CD14-positive monocyte (primary cell): ENCODE results near the gene CDKL2. TPM values are rescaled to one million over a fixed set of nuclear protein-coding genes. Genes with fewer than 3 reads are reported as not detected.

Experiments
- DNase-seq, 3 donors: peaks; one replicate each; pipeline ENCODE4 v3.0.0-alpha.2; 2011 to 2022
- H2AFZ ChIP-seq: 2 replicates; pipeline ENCODE4 v1.6.0; 2012; ENCODE audit warnings: mild to moderate bottlenecking, low read depth, low read length, inconsistent platforms; ENCODE audit not compliant: insufficient read depth, poor library complexity, severe bottlenecking
- H3K27ac ChIP-seq, 2 donors: 1 replicate in 1 of 2; 2 replicates in 1 of 2; pipeline ENCODE4 v1.5.1; 2012 to 2013; ENCODE audit warnings: low read length in 2 of 2, control low read depth in 1 of 2, inconsistent platforms in 1 of 2, low read depth in 1 of 2, mild to moderate bottlenecking in 1 of 2
- H3K27me3 ChIP-seq, 2 donors: one replicate each; pipeline versions ENCODE4 v1.6.0 to v1.6.1; 2011 to 2013; ENCODE audit warnings: low read length in 2 of 2; ENCODE audit not compliant: control insufficient read depth in 2 of 2, insufficient read depth in 2 of 2
- H3K36me3 ChIP-seq, 2 donors: replicated peaks in 1 of 2; 1 replicate in 1 of 2; 2 replicates in 1 of 2; pipeline versions ENCODE4 v1.5.1 to v1.6.1; 2012 to 2013; ENCODE audit warnings: low read length in 2 of 2, control low read depth in 1 of 2, inconsistent platforms in 1 of 2, mild to moderate bottlenecking in 1 of 2; ENCODE audit not compliant: insufficient read depth in 2 of 2, control insufficient read depth in 1 of 2
- H3K4me1 ChIP-seq, 2 donors: 1 replicate in 1 of 2; 2 replicates in 1 of 2; pipeline versions ENCODE4 v1.5.1 to v1.6.1; 2012 to 2013; ENCODE audit warnings: low read length in 2 of 2, control low read depth in 1 of 2, inconsistent platforms in 1 of 2, mild to moderate bottlenecking in 1 of 2, moderate library complexity in 1 of 2; ENCODE audit not compliant: insufficient read depth in 2 of 2, control insufficient read depth in 1 of 2
- H3K4me2 ChIP-seq: replicated peaks from 2 replicates; pipeline ENCODE3; 2012; ENCODE audit warnings: low read length, moderate library complexity, mild to moderate bottlenecking; ENCODE audit not compliant: poor library complexity, severe bottlenecking; ENCODE audit errors: extremely low read depth
- H3K4me3 ChIP-seq, 3 experiments: fragments of 200-600 bp in 1 of 3; sonication (generic) in 1 of 3; replicated peaks in 1 of 3; 1 replicate in 2 of 3; 2 replicates in 1 of 3; pipeline ENCODE4 v1.5.1; 2011 to 2013; ENCODE audit warnings: low read length in 3 of 3, mild to moderate bottlenecking in 3 of 3, control low read depth in 2 of 3, low read depth in 2 of 3, inconsistent platforms in 1 of 3, moderate library complexity in 1 of 3
- H3K79me2 ChIP-seq: 2 replicates; pipeline ENCODE4 v1.6.0; 2012; ENCODE audit warnings: mild to moderate bottlenecking, control low read depth, inconsistent platforms, low read length, moderate library complexity; ENCODE audit not compliant: insufficient read depth
- H3K9ac ChIP-seq: 2 replicates; pipeline ENCODE4 v1.6.0; 2017; ENCODE audit warnings: low read length, mild to moderate bottlenecking; ENCODE audit not compliant: insufficient read depth, poor library complexity, severe bottlenecking
- H3K9me3 ChIP-seq, 2 donors: replicated peaks in 1 of 2; 1 replicate in 1 of 2; 2 replicates in 1 of 2; pipeline versions ENCODE4 v1.5.1 to v1.6.1; 2012 to 2013; ENCODE audit warnings: low read length in 2 of 2, control low read depth in 1 of 2; ENCODE audit not compliant: control insufficient read depth in 1 of 2, insufficient read depth in 1 of 2
- H4K20me1 ChIP-seq: 2 replicates; pipeline ENCODE4 v1.6.0; 2012; ENCODE audit warnings: mild to moderate bottlenecking, low read length, control low read depth, moderate library complexity; ENCODE audit not compliant: insufficient read depth
- H3K27ac Mint-ChIP-seq, 7 donors: one replicate each; pipeline ENCODE4 v1.8.0; 2020; ENCODE audit warnings: mild to moderate bottlenecking in 7 of 7, mixed read lengths in 7 of 7, moderate library complexity in 6 of 7, inconsistent platforms in 2 of 7
- H3K27me3 Mint-ChIP-seq, 3 donors: one replicate each; pipeline ENCODE4 v1.8.0; 2021 to 2022; ENCODE audit warnings: low read depth in 3 of 3, mild to moderate bottlenecking in 3 of 3, mixed read lengths in 3 of 3, moderate library complexity in 3 of 3, inconsistent platforms in 1 of 3
- H3K36me3 Mint-ChIP-seq, 2 donors: one replicate each; pipeline ENCODE4 v1.8.0; 2020; ENCODE audit warnings: mixed read lengths in 2 of 2, inconsistent platforms in 1 of 2, mild to moderate bottlenecking in 1 of 2
- H3K4me1 Mint-ChIP-seq: one replicate; pipeline ENCODE4 v1.8.0; 2020; ENCODE audit warnings: mild to moderate bottlenecking, mixed read lengths
- H3K4me3 Mint-ChIP-seq, 2 donors: one replicate each; pipeline ENCODE4 v1.8.0; 2020; ENCODE audit warnings: mild to moderate bottlenecking in 2 of 2, mixed read lengths in 2 of 2, moderate library complexity in 1 of 2
- H3K9me3 Mint-ChIP-seq, 7 donors: one replicate each; pipeline ENCODE4 v1.8.0; 2020 to 2022; ENCODE audit warnings: mixed read lengths in 7 of 7, mild to moderate bottlenecking in 6 of 7, moderate library complexity in 6 of 7, inconsistent platforms in 2 of 7
- WGBS: methylation state at CpG from one replicate; pipeline ENCODE4 v1.1.5; 2013; ENCODE audit warnings: missing lambda C conversion rate; ENCODE audit not compliant: insufficient coverage; 5-methylcytosine and 5-hydroxymethylcytosine counted together
- intact Hi-C, 2 donors: fragments of 100-400 bp; cut with micrococcal nuclease; formaldehyde crosslinking; loops; one replicate each; pipeline versions ENCODE4 v1.15.0 to v1.15.1; 2023
- polyA plus RNA-seq, 3 donors: library from polyadenylated mRNA; depleted of rRNA in 1 of 3; unstranded in 2 of 3; stranded (reverse) in 1 of 3; fragments of 300-500 nt in 2 of 3; fragments of >200 nt in 1 of 3; fragmentation: Illumina TruSeq in 2 of 3; gene quantifications; 1 replicate in 2 of 3; 2 replicates in 1 of 3; pipeline ENCODE4 v1.2.3, GENCODE V29; 2012 to 2021
- TF ChIP-seq, protein P1 (sequence below): fragments of 200-600 bp; IDR thresholded peaks from one replicate; pipeline ENCODE4 v1.8.0; 2022; ENCODE audit warnings: antibody characterized with exemption, mild to moderate bottlenecking

The CDKL2 gene
- polyA plus RNA-seq, 3 donors = not detected

DNA sequence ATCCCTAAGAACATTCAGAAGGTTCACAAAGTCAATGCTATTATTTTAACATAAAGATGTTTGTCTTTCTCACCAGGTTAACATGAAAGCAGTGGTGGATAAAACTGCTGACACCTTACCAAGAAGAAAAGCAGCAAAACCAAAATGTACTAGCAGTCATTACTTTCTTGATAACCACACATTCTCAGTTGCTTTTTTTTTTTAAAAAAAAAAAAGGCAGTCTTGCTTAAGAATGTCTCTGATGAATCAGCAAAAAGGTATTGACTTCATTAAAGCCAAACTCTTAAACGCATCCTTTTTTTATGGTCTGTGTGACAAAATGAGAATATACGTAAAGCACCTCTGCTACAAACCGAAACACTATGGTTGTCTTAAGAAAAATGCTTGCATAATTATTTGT lies 31.9 kb downstream of the CDKL2 start:
- DNase-seq = peak; percentile 2 to 19 (median 8)
- Mint-ChIP-seq H3K27ac (no peak overlapping the region), H3K36me3 (no peaks in the 10 kb centered on the region), H3K9me3 (no peaks in the 10 kb centered on the region), H3K27me3 (peaks cover 1 to 4% (median 2%) of the 10 kb centered on the region in 3 donors), H3K4me1 (peaks cover 3% of the 10 kb centered on the region), H3K4me3 (no peak overlapping the region)
- H3K27me3 ChIP-seq = no peaks in the 10 kb centered on the region
- H3K4me1 ChIP-seq = peaks cover 2 to 6% of the 10 kb centered on the region in 2 donors
- no CpG with 5 or more reads among the region's 3 CpGs for WGBS
- TF ChIP-seq, protein P1, sequence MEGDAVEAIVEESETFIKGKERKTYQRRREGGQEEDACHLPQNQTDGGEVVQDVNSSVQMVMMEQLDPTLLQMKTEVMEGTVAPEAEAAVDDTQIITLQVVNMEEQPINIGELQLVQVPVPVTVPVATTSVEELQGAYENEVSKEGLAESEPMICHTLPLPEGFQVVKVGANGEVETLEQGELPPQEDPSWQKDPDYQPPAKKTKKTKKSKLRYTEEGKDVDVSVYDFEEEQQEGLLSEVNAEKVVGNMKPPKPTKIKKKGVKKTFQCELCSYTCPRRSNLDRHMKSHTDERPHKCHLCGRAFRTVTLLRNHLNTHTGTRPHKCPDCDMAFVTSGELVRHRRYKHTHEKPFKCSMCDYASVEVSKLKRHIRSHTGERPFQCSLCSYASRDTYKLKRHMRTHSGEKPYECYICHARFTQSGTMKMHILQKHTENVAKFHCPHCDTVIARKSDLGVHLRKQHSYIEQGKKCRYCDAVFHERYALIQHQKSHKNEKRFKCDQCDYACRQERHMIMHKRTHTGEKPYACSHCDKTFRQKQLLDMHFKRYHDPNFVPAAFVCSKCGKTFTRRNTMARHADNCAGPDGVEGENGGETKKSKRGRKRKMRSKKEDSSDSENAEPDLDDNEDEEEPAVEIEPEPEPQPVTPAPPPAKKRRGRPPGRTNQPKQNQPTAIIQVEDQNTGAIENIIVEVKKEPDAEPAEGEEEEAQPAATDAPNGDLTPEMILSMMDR = no peak
- no peak overlapping the region for H3K9ac ChIP-seq
- no peak overlapping the region for H3K27ac ChIP-seq
- no peaks in the 10 kb centered on the region for H3K79me2 ChIP-seq
- H3K4me3 ChIP-seq = no peak overlapping the region
- H2AFZ ChIP-seq = no peak overlapping the region
- no peaks in the 10 kb centered on the region for H3K36me3 ChIP-seq
- intact Hi-C loops = no loop called here
- H3K4me2 ChIP-seq = no peak overlapping the region
- no peaks in the 10 kb centered on the region for H3K9me3 ChIP-seq
- no peaks in the 10 kb centered on the region for H4K20me1 ChIP-seq

DNA sequence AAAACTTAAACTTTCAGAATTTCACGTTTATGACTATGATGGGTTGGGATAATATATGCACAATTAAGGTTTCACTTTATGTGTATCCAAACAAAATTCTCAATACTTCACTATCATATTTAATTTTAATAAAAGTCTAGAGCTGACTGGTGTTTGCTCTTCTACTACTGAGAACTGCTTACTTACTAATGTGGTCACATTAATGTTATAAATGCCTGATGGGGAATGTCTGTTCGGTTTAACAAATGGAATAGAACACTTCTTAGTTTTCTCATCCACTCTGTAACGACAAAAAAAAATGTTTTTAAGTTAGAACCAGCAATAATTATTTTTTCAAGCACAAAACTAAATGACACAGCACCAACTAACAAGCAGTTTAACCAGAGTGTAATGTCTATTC lies 34.3 kb downstream of the CDKL2 start:
- no peak overlapping the region for H3K4me3 ChIP-seq
- no peak overlapping the region for H3K4me2 ChIP-seq
- TF ChIP-seq, protein P1 = no peak
- Mint-ChIP-seq H3K36me3 (no peaks in the 10 kb centered on the region), H3K9me3 (no peaks in the 10 kb centered on the region), H3K4me3 (no peak overlapping the region), H3K27me3 (peaks cover 1 to 3% (median 2%) of the 10 kb centered on the region in 3 donors), H3K4me1 (peaks cover 3% of the 10 kb centered on the region), H3K27ac (no peak overlapping the region)
- no peaks in the 10 kb centered on the region for H3K9me3 ChIP-seq
- no CpG with 5 or more reads among the region's 3 CpGs for WGBS
- peaks cover 2 to 6% of the 10 kb centered on the region in 2 donors for H3K4me1 ChIP-seq
- no peak overlapping the region for H2AFZ ChIP-seq
- H3K9ac ChIP-seq = no peak overlapping the region
- H3K36me3 ChIP-seq = no peaks in the 10 kb centered on the region
- no peaks in the 10 kb centered on the region for H3K79me2 ChIP-seq
- no peak overlapping the region for H3K27ac ChIP-seq
- intact Hi-C loops = no loop called here
- DNase-seq = no peak
- no peaks in the 10 kb centered on the region for H3K27me3 ChIP-seq
- H4K20me1 ChIP-seq = no peaks in the 10 kb centered on the region
